HL-60 (cell line): ENCODE measurements around the gene PTPRD.

Source experiments
- DNase-seq, 2 experiments: peaks; one replicate each; pipeline ENCODE4 v3.0.0-alpha.2; 2010 to 2020; ENCODE audit warnings: low read depth in 1 of 2, low spot score in 1 of 2
- H3K27ac ChIP-seq: fragments of 250-450 bp; sonication (Bioruptor Pico); replicated peaks from 2 replicates; pipeline ENCODE4 v1.5.1; 2020; ENCODE audit warnings: mild to moderate bottlenecking, moderate library complexity
- H3K27me3 ChIP-seq: fragments of 250-450 bp; sonication (Bioruptor Pico); 2 replicates; pipeline ENCODE4 v1.5.1; 2021; ENCODE audit warnings: mild to moderate bottlenecking, moderate library complexity; ENCODE audit not compliant: insufficient read depth, poor library complexity, severe bottlenecking
- H3K4me3 ChIP-seq: replicated peaks from 2 replicates; pipeline ENCODE4 v1.5.1; 2011; ENCODE audit warnings: mild to moderate bottlenecking, control low read depth, low read length; ENCODE audit not compliant: insufficient read depth
- CTCF ChIP-seq: IDR thresholded peaks from one replicate; pipeline ENCODE4 v1.5.1; 2011; ENCODE audit warnings: low read length, control low read depth, inconsistent platforms; ENCODE audit not compliant: insufficient read depth
- GABPA ChIP-seq: IDR thresholded peaks from 2 replicates; pipeline ENCODE4 v1.6.1; 2012; ENCODE audit warnings: low read depth
- POLR2AphosphoS5 ChIP-seq: IDR thresholded peaks from 2 replicates; pipeline ENCODE4 v1.6.1; 2012; ENCODE audit warnings: low read depth
- REST ChIP-seq: IDR thresholded peaks from 2 replicates; pipeline ENCODE4 v1.6.1; 2012; ENCODE audit warnings: low read depth; ENCODE audit not compliant: insufficient replicate concordance
- SPI1 ChIP-seq: IDR thresholded peaks from 2 replicates; pipeline ENCODE4 v1.6.1; 2012; ENCODE audit warnings: low read depth, mild to moderate bottlenecking, borderline replicate concordance

Gene PTPRD

GRCh38 chr9:8888591-8888990 lies 1724.2 kb downstream of the PTPRD start:
- no peak overlapping the region for H3K4me3 ChIP-seq
- TF ChIP-seq SPI1 (no peak), POLR2AphosphoS5 (no peak), CTCF (no peak), REST (no peak), GABPA (no peak)
- DNase-seq = no peak
- H3K27me3 ChIP-seq = no peaks in the 10 kb centered on the region
- H3K27ac ChIP-seq = no peak overlapping the region

- no peak for DNase-seq
- Histone ChIP-seq H3K4me3 (no peak overlapping the region), H3K27ac (no peak overlapping the region), H3K27me3 (no peaks in the 10 kb centered on the region)
- TF ChIP-seq GABPA = no peak
- no peak for TF ChIP-seq CTCF
- no peak for TF ChIP-seq POLR2AphosphoS5
- no peak for TF ChIP-seq SPI1
- no peak for TF ChIP-seq REST
These were observed 1725.4 kb downstream of the PTPRD start for GRCh38 chr9:8887369-8887768.

GRCh38 chr9:8883321-8883720 lies 1729.5 kb downstream of the PTPRD start:
- no peak for DNase-seq
- Histone ChIP-seq H3K4me3 (no peak overlapping the region), H3K27ac (no peak overlapping the region), H3K27me3 (no peaks in the 10 kb centered on the region)
- TF ChIP-seq REST (no peak), GABPA (no peak)

GRCh38 chr9:8880060-8880459 lies 1732.7 kb downstream of the PTPRD start:
- Histone ChIP-seq H3K27me3 (no peaks in the 10 kb centered on the region), H3K27ac (no peak overlapping the region), H3K4me3 (no peak overlapping the region)
- DNase-seq = no peak
- TF ChIP-seq GABPA (no peak), SPI1 (no peak), REST (no peak), POLR2AphosphoS5 (no peak), CTCF (no peak)
